Smooth muscle cell (in vitro differentiated cells): ENCODE measurements around the gene RNASE4. TPM values are rescaled to one million over a fixed set of nuclear protein-coding genes. Genes with fewer than 3 reads are reported as not detected.

Experiments
- DNase-seq: peaks from one replicate; lab custom pipeline; 2025; ENCODE audit not compliant: unreplicated experiment; lab: John Stamatoyannopoulos, UW
- H2AFZ ChIP-seq: fragments of 200-600 bp; sonication (generic); 2 replicates; pipeline ENCODE4 v1.6.0; 2016; ENCODE audit warnings: antibody characterized with exemption, low read depth, mild to moderate bottlenecking
- H3F3A ChIP-seq: fragments of 200-600 bp; sonication (generic); 2 replicates; pipeline ENCODE4 v1.6.0; 2017; ENCODE audit warnings: antibody characterized with exemption, low read depth
- H3K27ac ChIP-seq: fragments of 200-600 bp; sonication (generic); 2 replicates; pipeline ENCODE4 v1.5.1; 2016; ENCODE audit warnings: low read depth, mild to moderate bottlenecking
- H3K27me3 ChIP-seq: fragments of 200-600 bp; sonication (generic); 2 replicates; pipeline ENCODE4 v1.6.1; 2016; ENCODE audit warnings: low read depth, mild to moderate bottlenecking
- H3K36me3 ChIP-seq: fragments of 200-600 bp; sonication (generic); 2 replicates; pipeline ENCODE4 v1.5.1; 2016; ENCODE audit warnings: low read depth
- H3K4me1 ChIP-seq: fragments of 200-600 bp; sonication (generic); 2 replicates; pipeline ENCODE4 v1.5.1; 2016; ENCODE audit warnings: low read depth
- H3K4me2 ChIP-seq: fragments of 200-600 bp; sonication (generic); 2 replicates; pipeline ENCODE4 v1.6.0; 2016; ENCODE audit warnings: mild to moderate bottlenecking
- H3K4me3 ChIP-seq: fragments of 200-600 bp; sonication (generic); 2 replicates; pipeline ENCODE4 v1.5.1; 2016; ENCODE audit warnings: mild to moderate bottlenecking
- H3K79me2 ChIP-seq: fragments of 200-600 bp; sonication (generic); 2 replicates; pipeline ENCODE4 v1.6.0; 2016; ENCODE audit warnings: low read depth, mild to moderate bottlenecking
- H3K9ac ChIP-seq: fragments of 200-600 bp; sonication (generic); 2 replicates; pipeline ENCODE4 v1.6.0; 2016; ENCODE audit warnings: low read depth
- H3K9me3 ChIP-seq: fragments of 200-600 bp; sonication (generic); replicated peaks from 2 replicates; pipeline ENCODE4 v1.5.1; 2016; ENCODE audit warnings: low read depth
- H4K20me1 ChIP-seq: fragments of 200-600 bp; sonication (generic); 2 replicates; pipeline ENCODE4 v1.6.0; 2016; ENCODE audit warnings: low read depth
- CTCF ChIP-seq: fragments of 200-600 bp; sonication (generic); IDR thresholded peaks from 2 replicates; pipeline ENCODE4 v1.5.1; 2017; ENCODE audit warnings: borderline replicate concordance, mild to moderate bottlenecking, antibody characterized with exemption; ENCODE audit not compliant: insufficient read depth, poor library complexity, severe bottlenecking
- WGBS: methylation state at CpG from one replicate; pipeline ENCODE4 v1.1.7; 2016; ENCODE audit warnings: low lambda C conversion rate; 5-methylcytosine and 5-hydroxymethylcytosine counted together
- polyA plus RNA-seq: library from polyadenylated mRNA; unstranded; fragments of >200 nt; fragmentation: Nextera tagmentation; extraction: Ambion mirVana; gene quantifications from 2 replicates; pipeline ENCODE4 v1.2.1, GENCODE V29; 2016
- small RNA-seq: library from RNA; depleted of rRNA; stranded (forward); fragments of <200 nt; gene quantifications from one replicate; pipeline ENCODE3, GENCODE V24; 2014
- total RNA-seq: library from RNA; depleted of rRNA; stranded (reverse); fragments of >200 nt; gene quantifications from 2 replicates; pipeline ENCODE4 v1.2.3, GENCODE V29; 2014

The RNASE4 gene
- total and polyA plus RNA-seq, 2 experiments from 2014 or later: 28.6 to 34.8 TPM

- Histone ChIP-seq H3K4me2 (no peak overlapping the region), H3K9me3 (no peaks in the 10 kb centered on the region), H3F3A (no peaks in the 10 kb centered on the region), H3K27me3 (no peaks in the 10 kb centered on the region), H4K20me1 (no peaks in the 10 kb centered on the region), H3K4me3 (no peak overlapping the region), H3K4me1 (no peaks in the 10 kb centered on the region), H3K27ac (no peak overlapping the region), H3K36me3 (no peaks in the 10 kb centered on the region), H3K79me2 (no peaks in the 10 kb centered on the region), H3K9ac (no peak overlapping the region), H2AFZ (no peak overlapping the region)
- no peak for DNase-seq
- no peak for TF ChIP-seq CTCF
- 54% methylated on average over 1 of the region's 1 CpG for WGBS
Measured at GRCh38 chr14:20750194-20750593, 65.8 kb downstream of the RNASE4 start.

Small RNA genes lying within 50 kb of the gene (small RNA-seq; reads per million reads assigned to genes)
- not detected for gene RF00019

Other genes starting within 250 kb of the RNASE4 start
- not detected in 2 replicates for gene KLHL33, start 248.4 kb upstream of the RNASE4 start, total RNA-seq
- gene KLHL33, start 248.4 kb upstream of the RNASE4 start, polyA plus RNA-seq: 0.04 and 0.08 TPM in 2 replicates
- gene OSGEP, start 229.7 kb upstream of the RNASE4 start, total RNA-seq: 33.3 and 41.3 TPM in 2 replicates
- 18.4 and 21.7 TPM in 2 replicates for gene OSGEP, start 229.7 kb upstream of the RNASE4 start, polyA plus RNA-seq
- gene APEX1, start 229.3 kb upstream of the RNASE4 start, total RNA-seq: 51.2 and 81.6 TPM in 2 replicates
- gene APEX1, start 229.3 kb upstream of the RNASE4 start, polyA plus RNA-seq: 116 and 118 TPM in 2 replicates
- 24.8 and 29.3 TPM in 2 replicates for gene PIP4P1, start 223.1 kb upstream of the RNASE4 start, total RNA-seq
- gene PIP4P1, start 223.1 kb upstream of the RNASE4 start, polyA plus RNA-seq: 53.8 and 54.9 TPM in 2 replicates
- gene PNP, start 215.2 kb upstream of the RNASE4 start, total RNA-seq: 49.7 and 52.2 TPM in 2 replicates
- gene PNP, start 215.2 kb upstream of the RNASE4 start, polyA plus RNA-seq: 24.2 and 33.4 TPM in 2 replicates
- gene RNASE10, start 179.0 kb upstream of the RNASE4 start, total RNA-seq: not detected in 2 replicates
- gene RNASE10, start 179.0 kb upstream of the RNASE4 start, polyA plus RNA-seq: 0.26 and 0.40 TPM in 2 replicates
- not detected in 2 replicates for gene RNASE9, start 123.5 kb upstream of the RNASE4 start, total RNA-seq
- not detected in 2 replicates for gene RNASE9, start 123.5 kb upstream of the RNASE4 start, polyA plus RNA-seq
- not detected in 2 replicates for gene RNASE11, start 96.6 kb upstream of the RNASE4 start, total RNA-seq
- not detected in 2 replicates for gene RNASE11, start 96.6 kb upstream of the RNASE4 start, polyA plus RNA-seq
- not detected in 2 replicates for gene RNASE12, start 93.2 kb upstream of the RNASE4 start, total RNA-seq
- gene RNASE12, start 93.2 kb upstream of the RNASE4 start, polyA plus RNA-seq: not detected in 2 replicates
- gene OR6S1, start 42.9 kb upstream of the RNASE4 start, total RNA-seq: not detected in 2 replicates
- gene OR6S1, start 42.9 kb upstream of the RNASE4 start, polyA plus RNA-seq: not detected in 2 replicates
- gene ANG, start 4.2 kb downstream of the RNASE4 start, total RNA-seq: 7.1 and 13.8 TPM in 2 replicates
- gene ANG, start 4.2 kb downstream of the RNASE4 start, polyA plus RNA-seq: 19.5 TPM in 2 replicates
- gene EDDM3A, start 61.3 kb downstream of the RNASE4 start, total RNA-seq: not detected in 2 replicates
- not detected in 2 replicates for gene EDDM3A, start 61.3 kb downstream of the RNASE4 start, polyA plus RNA-seq
- gene EDDM3B, start 83.8 kb downstream of the RNASE4 start, total RNA-seq: not detected in 2 replicates
- gene EDDM3B, start 83.8 kb downstream of the RNASE4 start, polyA plus RNA-seq: not detected in 2 replicates
- 3.3 TPM in 1 of 2 replicates, not detected in the other for gene RNASE6, start 96.7 kb downstream of the RNASE4 start, total RNA-seq
- gene RNASE6, start 96.7 kb downstream of the RNASE4 start, polyA plus RNA-seq: 0.22 TPM in 1 of 2 replicates, not detected in the other
- 4.0 and 13.5 TPM in 2 replicates for gene RNASE1, start 118.3 kb downstream of the RNASE4 start, total RNA-seq
- gene RNASE1, start 118.3 kb downstream of the RNASE4 start, polyA plus RNA-seq: 6.9 and 8.5 TPM in 2 replicates
- not detected in 2 replicates for gene RNASE3, start 206.8 kb downstream of the RNASE4 start, total RNA-seq
- 0.26 TPM in 1 of 2 replicates, not detected in the other for gene RNASE3, start 206.8 kb downstream of the RNASE4 start, polyA plus RNA-seq